DMS 273 (cell line): ENCODE data around the gene RBMY1B.
"Not testable (repeated sequence)": the region's sequence is repeated elsewhere in the genome, so short reads cannot be mapped to it uniquely, and the experiment has no call there.

Source experiments
- DNase-seq: peaks from one replicate; lab custom pipeline; 2025; ENCODE audit not compliant: unreplicated experiment; lab: John Stamatoyannopoulos, UW

RBMY1B gene

GRCh38 chrY:21511038-21511437, at the start of gene RBMY1B:
Gene RBMY1B, plus strand, starts transcription at chrY:21511338. Its CDS starts 2,013 bp downstream, at chrY:21513351.
- DNase-seq, result not testable (repeated sequence)

GRCh38 chrY:21462915-21463314, 48.2 kb upstream of the RBMY1B start:
- not testable (repeated sequence) for DNase-seq

GRCh38 chrY:21482967-21483366, 28.2 kb upstream of the RBMY1B start:
- DNase-seq, result no peak

GRCh38 chrY:21534579-21534978, 23.4 kb downstream of the RBMY1B start, which contains the start of gene RBMY1A1:
Gene RBMY1A1, plus strand, starts transcription at chrY:21534879. Its CDS starts 2,013 bp downstream, at chrY:21536892.
- DNase-seq, result not testable (repeated sequence)

GRCh38 chrY:21559316-21559984, 48.3 kb downstream of the RBMY1B start:
- not testable (repeated sequence) for DNase-seq
